HEK293T (cell line): ENCODE measurements around the gene RNU7-1.

Experiments used
- CTCF ChIA-PET: fragments of 350-600 bp; formaldehyde crosslinking; extraction: SDS; loops from one replicate; lab custom pipeline; 2021; ENCODE audit warnings: antibody characterized with exemption, inconsistent platforms; lab: Yijun Ruan, JAX
- POLR2A ChIA-PET: fragments of 350-600 bp; formaldehyde crosslinking; extraction: SDS; loops from one replicate; lab custom pipeline; 2020; ENCODE audit warnings: antibody characterized with exemption, inconsistent platforms; lab: Yijun Ruan, JAX
- DNase-seq: peaks from one replicate; pipeline ENCODE4 v3.0.0; 2012; ENCODE audit warnings: mixed read lengths; ENCODE audit errors: extremely low spot score
- ARNT ChIP-seq: fragments of 450-650 bp; IDR thresholded peaks from 2 replicates; pipeline ENCODE4 v1.6.1; 2017; ENCODE audit warnings: mild to moderate bottlenecking
- BHLHE40 ChIP-seq: fragments of 450-650 bp; IDR thresholded peaks from 2 replicates; pipeline ENCODE4 v1.6.1; 2016; ENCODE audit warnings: mild to moderate bottlenecking, moderate library complexity, borderline replicate concordance
- CTBP1 ChIP-seq: fragments of 450-650 bp; IDR thresholded peaks from 2 replicates; pipeline ENCODE4 v1.6.1; 2016; ENCODE audit warnings: borderline replicate concordance
- ELF4 ChIP-seq: fragments of 450-650 bp; IDR thresholded peaks from 2 replicates; pipeline ENCODE4 v1.6.1; 2017; ENCODE audit warnings: antibody characterized with exemption
- FOXA1 ChIP-seq: fragments of 450-650 bp; IDR thresholded peaks from 2 replicates; pipeline ENCODE4 v1.6.1; 2016; ENCODE audit warnings: mild to moderate bottlenecking
- FOXK2 ChIP-seq: fragments of 450-650 bp; IDR thresholded peaks from 2 replicates; pipeline ENCODE4 v1.6.1; 2016; ENCODE audit warnings: mild to moderate bottlenecking
- FOXM1 ChIP-seq: fragments of 450-650 bp; IDR thresholded peaks from 2 replicates; pipeline ENCODE4 v1.6.1; 2017; ENCODE audit warnings: mild to moderate bottlenecking, borderline replicate concordance
- HDGF ChIP-seq: fragments of 450-650 bp; IDR thresholded peaks from 2 replicates; pipeline ENCODE4 v1.6.1; 2017; ENCODE audit warnings: antibody characterized with exemption, borderline replicate concordance
- L3MBTL2 ChIP-seq: fragments of 450-650 bp; conservative IDR thresholded peaks from 2 replicates; pipeline ENCODE4 v1.6.1; 2016; ENCODE audit warnings: mild to moderate bottlenecking
- LEF1 ChIP-seq: fragments of 450-650 bp; IDR thresholded peaks from 2 replicates; pipeline ENCODE4 v1.6.1; 2017; ENCODE audit warnings: mild to moderate bottlenecking, borderline replicate concordance
- NFRKB ChIP-seq: fragments of 450-650 bp; IDR thresholded peaks from 2 replicates; pipeline ENCODE4 v1.6.1; 2016; ENCODE audit warnings: mild to moderate bottlenecking, moderate library complexity
- SP1 ChIP-seq: fragments of 450-650 bp; IDR thresholded peaks from 2 replicates; pipeline ENCODE4 v1.6.1; 2017
- SUZ12 ChIP-seq: fragments of 450-650 bp; IDR thresholded peaks from 2 replicates; pipeline ENCODE4 v1.6.1; 2016; ENCODE audit warnings: mild to moderate bottlenecking
- TARDBP ChIP-seq: fragments of 450-650 bp; IDR thresholded peaks from 2 replicates; pipeline ENCODE4 v1.6.1; 2016
- ZNF384 ChIP-seq: fragments of 450-650 bp; IDR thresholded peaks from 2 replicates; pipeline ENCODE4 v1.6.1; 2016
- TF ChIP-seq, protein P1 (sequence below): fragments of 450-650 bp; IDR thresholded peaks from 2 replicates; pipeline ENCODE4 v1.6.1; 2016

The RNU7-1 gene

GRCh38 chr12:6974180-6974579 lies 30.6 kb downstream of the RNU7-1 start:
- TF ChIP-seq SP1 (no peak), FOXA1 (no peak), L3MBTL2 (no peak), BHLHE40 (no peak), CTBP1 (no peak), ELF4 (no peak), SUZ12 (no peak), LEF1 (no peak), ARNT (no peak), HDGF (no peak), TARDBP (no peak), ZNF384 (no peak)
- TF ChIP-seq, protein P1, sequence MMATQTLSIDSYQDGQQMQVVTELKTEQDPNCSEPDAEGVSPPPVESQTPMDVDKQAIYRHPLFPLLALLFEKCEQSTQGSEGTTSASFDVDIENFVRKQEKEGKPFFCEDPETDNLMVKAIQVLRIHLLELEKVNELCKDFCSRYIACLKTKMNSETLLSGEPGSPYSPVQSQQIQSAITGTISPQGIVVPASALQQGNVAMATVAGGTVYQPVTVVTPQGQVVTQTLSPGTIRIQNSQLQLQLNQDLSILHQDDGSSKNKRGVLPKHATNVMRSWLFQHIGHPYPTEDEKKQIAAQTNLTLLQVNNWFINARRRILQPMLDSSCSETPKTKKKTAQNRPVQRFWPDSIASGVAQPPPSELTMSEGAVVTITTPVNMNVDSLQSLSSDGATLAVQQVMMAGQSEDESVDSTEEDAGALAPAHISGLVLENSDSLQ: no peak
- ChIA-PET POLR2A (interaction anchor here (0.9 to 2.8 kb wide), 3 partner anchors 12 to 36 kb away, joined by 3 to 20 read pairs (median 15); partner anchors contain the start of genes C12orf57 and RNU7-1), CTCF (interaction anchor here (0.9 to 1.3 kb wide), 2 partner anchors 8 to 9 kb away, joined by 3 to 6 read pairs; no protein-coding TSS in a partner anchor)

GRCh38 chr12:6975297-6976032 lies 31.8 kb downstream of the RNU7-1 start:
- CTCF ChIA-PET: interaction anchor here (1.1 kb wide), 1 partner anchor 9 kb away, joined by 4 read pairs; no protein-coding TSS in a partner anchor
- POLR2A ChIA-PET: interaction anchor here (0.8 to 2.8 kb wide), 4 partner anchors 8 to 37 kb away, joined by 3 to 20 read pairs (median 9); partner anchors contain the start of genes C12orf57 and RNU7-1
- TF ChIP-seq L3MBTL2: no peak
- no peak for TF ChIP-seq HDGF
- TF ChIP-seq FOXA1: no peak
- TF ChIP-seq SUZ12: no peak
- no peak for TF ChIP-seq ARNT
- no peak for TF ChIP-seq ZNF384
- no peak for TF ChIP-seq NFRKB
- TF ChIP-seq FOXK2: no peak
- no peak for TF ChIP-seq TARDBP
- no peak for TF ChIP-seq ELF4
- TF ChIP-seq LEF1: no peak
- TF ChIP-seq CTBP1: no peak
- TF ChIP-seq, protein P1: no peak
- no peak for TF ChIP-seq SP1
- no peak for TF ChIP-seq BHLHE40
- no peak for TF ChIP-seq FOXM1
- DNase-seq: no peak

More at GRCh38 chr12:6974180-6974579, 30.6 kb downstream of the RNU7-1 start:
- DNase-seq: no peak

GRCh38 chr12:6977653-6978052 lies 34.0 kb downstream of the RNU7-1 start:
- no peak for DNase-seq
- ChIA-PET POLR2A (interaction anchor here (1.4 to 1.8 kb wide), 2 partner anchors 16 to 33 kb away, joined by 5 read pairs; no protein-coding TSS in a partner anchor), CTCF (interaction anchor here (0.6 to 1.5 kb wide), 4 partner anchors 13 to 131 kb away, joined by 3 to 5 read pairs (median 4); no protein-coding TSS in a partner anchor)
- TF ChIP-seq BHLHE40 (no peak), SP1 (no peak), ELF4 (no peak), FOXM1 (no peak), TARDBP (no peak), CTBP1 (no peak), FOXA1 (no peak), NFRKB (no peak), FOXK2 (no peak), L3MBTL2 (no peak), HDGF (no peak), SUZ12 (no peak), ZNF384 (no peak)
- TF ChIP-seq, protein P1: no peak

DNA sequence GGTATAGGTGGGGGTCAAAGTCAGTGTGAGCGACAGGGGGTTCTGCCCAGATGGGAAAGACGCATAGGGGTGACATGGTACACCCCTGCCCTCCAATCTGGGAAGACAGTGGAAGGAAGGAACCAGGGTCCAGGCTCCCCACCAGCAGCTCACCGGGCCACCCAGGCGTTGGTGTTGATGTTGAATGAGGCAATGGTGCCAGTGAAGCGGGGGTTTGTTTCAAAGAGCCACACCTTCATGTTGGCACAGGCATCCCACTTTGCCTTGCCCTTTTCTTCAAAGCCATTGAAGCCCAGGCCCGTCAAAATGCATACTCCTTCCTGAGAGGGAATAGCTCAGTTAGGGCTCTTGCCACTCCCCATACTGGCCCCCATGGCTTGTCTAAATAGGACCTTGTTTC lies 34.6 kb downstream of the RNU7-1 start:
- ChIA-PET POLR2A (interaction anchor here (1.4 to 1.8 kb wide), 2 partner anchors 17 to 34 kb away, joined by 5 read pairs; no protein-coding TSS in a partner anchor), CTCF (interaction anchor here (0.6 to 0.9 kb wide), 3 partner anchors 13 to 130 kb away, joined by 3 to 5 read pairs (median 4); no protein-coding TSS in a partner anchor)
- TF ChIP-seq FOXK2: no peak
- no peak for TF ChIP-seq L3MBTL2
- no peak for TF ChIP-seq CTBP1
- TF ChIP-seq, protein P1: no peak
- no peak for TF ChIP-seq LEF1
- TF ChIP-seq BHLHE40: no peak
- TF ChIP-seq FOXM1: no peak
- TF ChIP-seq TARDBP: no peak
- no peak for DNase-seq

DNA sequence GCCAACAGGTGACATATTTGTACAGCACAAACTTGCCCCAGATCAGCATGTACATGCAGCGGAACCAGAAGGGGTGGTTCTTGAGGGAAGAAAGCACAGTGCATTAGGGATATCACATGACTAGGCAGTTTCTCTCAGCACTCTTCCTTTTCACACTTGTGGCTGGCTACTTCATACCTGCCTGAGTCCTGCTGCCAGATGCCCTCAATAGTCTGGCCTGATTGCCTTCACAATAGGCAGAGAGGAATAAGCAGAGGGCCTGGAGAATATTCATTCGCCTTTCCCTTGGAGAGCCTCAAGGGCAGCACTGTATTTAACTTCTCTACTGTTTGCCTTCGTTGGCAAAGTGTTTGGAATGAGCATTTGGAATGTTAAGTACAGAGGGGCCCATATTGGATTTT lies 35.0 kb downstream of the RNU7-1 start:
- DNase-seq: no peak
- no peak for TF ChIP-seq FOXA1
- TF ChIP-seq NFRKB: no peak
- no peak for TF ChIP-seq SUZ12
- no peak for TF ChIP-seq L3MBTL2
- TF ChIP-seq ARNT: no peak
- TF ChIP-seq FOXK2: no peak
- no peak for TF ChIP-seq CTBP1
- TF ChIP-seq ZNF384: no peak
- TF ChIP-seq FOXM1: no peak
- TF ChIP-seq, protein P1: no peak
- TF ChIP-seq SP1: no peak
- TF ChIP-seq TARDBP: no peak
- CTCF ChIA-PET: interaction anchor here (0.9 kb wide), 1 partner anchor 14 kb away, joined by 3 read pairs; no protein-coding TSS in a partner anchor
- POLR2A ChIA-PET: interaction anchor here (1.0 to 1.8 kb wide), 3 partner anchors 13 to 34 kb away, joined by 3 to 5 read pairs (median 5); no protein-coding TSS in a partner anchor
